ENCODE data around the gene TPPP2.

Gene TPPP2

DNA sequence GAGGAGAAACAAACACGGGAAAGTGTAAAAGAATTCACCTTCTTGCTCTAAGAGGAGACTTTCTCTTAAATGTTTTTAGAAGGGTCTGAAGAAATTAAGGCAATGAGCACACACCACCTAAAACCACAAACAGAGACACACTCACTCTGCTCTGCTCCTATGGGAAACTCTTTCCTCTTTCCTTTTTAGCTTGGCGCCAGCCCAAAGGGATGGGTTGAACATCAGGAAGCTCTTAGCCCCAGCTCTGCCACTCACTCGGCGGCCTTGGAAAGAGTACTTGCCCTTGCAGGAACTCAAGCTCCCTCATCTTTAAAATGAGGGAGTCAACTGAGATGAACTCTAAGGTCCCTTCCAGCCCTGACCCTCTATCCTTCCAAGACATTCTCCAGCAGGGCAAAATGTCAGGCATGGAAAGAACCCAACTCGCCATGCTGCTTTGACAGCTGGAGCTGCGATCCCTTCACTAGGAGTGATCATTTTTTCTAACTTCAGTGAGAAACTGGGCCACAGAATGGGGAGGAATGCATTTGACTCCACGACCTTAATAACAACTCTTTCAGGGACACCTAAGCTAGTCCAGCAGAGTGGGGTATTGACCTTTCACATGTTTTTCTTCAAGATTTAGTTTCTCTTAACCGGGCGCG lies 26.6 kb downstream of the TPPP2 start:
- DNase-seq (ENCODE audit: low read depth in 2 of 2, low spot score in 1 of 2): no peak

DNA sequence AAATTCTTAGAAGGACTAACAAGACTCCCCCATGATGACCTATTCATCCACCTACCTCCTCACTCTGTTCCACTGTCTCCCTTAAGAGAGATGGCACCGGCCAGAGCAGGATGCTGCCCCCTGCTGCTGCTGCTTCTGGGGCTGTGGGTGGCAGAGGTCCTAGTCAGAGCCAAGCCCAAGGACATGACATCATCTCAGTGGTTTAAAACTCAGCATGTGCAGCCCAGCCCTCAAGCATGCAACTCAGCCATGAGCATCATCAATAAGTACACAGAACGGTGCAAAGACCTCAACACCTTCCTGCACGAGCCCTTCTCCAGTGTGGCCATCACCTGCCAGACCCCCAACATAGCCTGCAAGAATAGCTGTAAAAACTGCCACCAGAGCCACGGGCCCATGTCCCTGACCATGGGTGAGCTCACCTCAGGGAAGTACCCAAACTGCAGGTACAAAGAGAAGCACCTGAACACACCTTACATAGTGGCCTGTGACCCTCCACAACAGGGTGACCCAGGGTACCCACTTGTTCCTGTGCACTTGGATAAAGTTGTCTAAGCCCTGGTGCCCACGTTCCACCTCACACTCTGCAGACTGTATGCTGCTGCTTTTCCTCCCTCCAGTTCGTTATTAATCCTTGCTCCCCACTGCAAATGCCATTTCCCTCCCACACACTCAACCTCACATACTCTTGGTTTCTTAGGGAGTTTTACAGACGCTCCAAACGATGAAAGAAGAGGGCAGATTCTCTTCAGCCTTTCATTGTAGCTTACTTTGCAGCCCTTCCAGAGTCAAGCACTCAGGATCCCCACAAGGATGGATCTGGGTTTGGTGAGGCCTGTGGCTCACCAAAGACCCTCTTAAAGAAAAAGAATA lies 28.0 kb downstream of the TPPP2 start, which contains the start of gene RNASE8:
RNASE8 (plus strand) TSS at position 20 of the 873 bp plus-strand sequence; CDS start at position 91, 71 bp downstream.
- no peak for DNase-seq (ENCODE audit: low read depth in 2 of 2, low spot score in 1 of 2)

DNA sequence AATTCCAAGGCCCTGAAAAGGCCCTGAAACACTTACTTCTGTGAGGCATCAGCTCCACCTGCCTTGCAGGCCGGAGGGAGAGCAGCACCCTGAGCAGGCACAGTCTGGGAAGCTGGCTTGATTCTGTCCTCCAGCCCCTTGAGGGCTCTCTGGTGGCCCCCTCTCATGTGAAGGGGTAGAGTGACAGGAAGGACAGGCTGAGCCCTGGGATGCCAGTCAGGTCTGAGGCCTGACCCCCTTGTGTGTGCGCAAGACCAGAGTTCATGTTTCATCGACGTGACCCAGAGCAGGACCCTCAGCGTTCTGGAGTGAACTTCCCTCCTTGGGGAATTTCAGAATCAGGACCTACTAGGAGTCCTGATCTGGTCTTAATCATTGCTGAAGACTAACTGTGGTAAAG lies 28.9 kb downstream of the TPPP2 start:
- DNase-seq (ENCODE audit: low read depth in 2 of 2, low spot score in 1 of 2): no peak

DNA sequence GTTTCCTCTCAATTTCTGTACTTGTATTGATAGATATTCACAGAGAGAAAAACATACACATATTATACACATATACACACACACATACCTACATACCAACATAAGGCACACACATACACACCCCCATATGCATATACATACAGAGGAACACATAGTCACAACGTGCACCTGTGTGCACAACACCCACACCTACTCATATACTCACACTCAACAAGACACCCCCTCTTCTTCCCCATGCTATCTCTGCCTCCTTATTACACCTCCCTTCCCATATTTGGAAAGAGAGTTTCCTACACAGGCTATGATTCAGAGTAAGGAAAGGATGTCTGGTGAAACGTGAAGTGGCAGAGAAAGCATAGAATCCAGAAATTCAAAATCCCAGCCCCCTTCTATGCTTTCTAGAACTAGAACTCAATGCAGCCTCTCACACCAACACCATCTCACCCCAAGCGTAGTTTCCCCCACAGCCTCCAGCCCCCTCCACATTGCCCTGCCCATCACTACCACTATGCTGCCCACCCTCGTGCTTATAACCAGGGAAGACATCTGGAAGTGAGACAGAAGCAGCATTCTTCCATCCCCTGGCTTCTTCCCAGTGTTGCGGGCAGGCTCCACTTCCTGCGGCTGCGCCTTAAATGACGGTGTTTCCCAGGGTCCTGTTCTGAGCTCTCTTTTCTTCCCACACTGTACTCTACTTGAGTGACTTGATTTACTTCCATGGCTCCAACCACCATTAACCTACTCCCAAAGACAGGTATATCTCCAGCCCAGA lies 30.0 kb downstream of the TPPP2 start:
- DNase-seq (ENCODE audit: low read depth in 2 of 2, low spot score in 1 of 2): no peak

DNA sequence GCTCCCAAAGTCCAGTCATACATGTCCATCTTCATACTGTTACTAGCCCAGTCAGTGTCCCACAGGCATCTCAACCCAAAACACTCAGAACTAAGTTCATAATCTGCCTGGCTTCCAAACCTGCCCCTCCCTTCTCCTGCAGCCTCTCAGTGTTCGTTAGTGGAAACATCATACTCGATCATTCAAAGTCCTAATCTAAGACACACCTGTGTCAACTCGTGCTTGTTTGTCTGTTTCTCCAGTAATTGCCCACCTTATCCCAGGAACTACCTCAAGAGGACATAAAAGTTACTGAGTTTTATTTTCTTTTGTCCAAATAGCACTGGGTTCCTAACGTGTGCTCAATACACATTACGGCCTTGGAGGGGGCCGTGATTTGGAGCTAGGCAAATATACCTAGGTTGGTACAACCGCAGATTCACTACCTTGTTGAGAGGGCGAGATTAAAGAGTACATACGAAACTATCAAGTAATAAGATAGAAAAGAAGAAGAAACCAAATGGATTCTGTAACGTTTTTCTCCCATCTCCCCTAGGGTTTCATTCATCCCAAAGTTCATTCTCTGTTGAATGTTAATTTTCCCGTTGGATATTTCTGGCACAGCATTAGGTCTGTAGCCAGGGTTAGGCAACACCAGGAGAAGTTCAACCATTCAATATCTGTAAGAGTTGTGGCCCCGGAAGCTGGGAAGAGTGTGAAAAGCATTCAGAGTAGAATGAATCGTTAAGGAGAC lies 30.8 kb downstream of the TPPP2 start:
- no peak for DNase-seq (ENCODE audit: low read depth in 2 of 2, low spot score in 1 of 2)

DNA sequence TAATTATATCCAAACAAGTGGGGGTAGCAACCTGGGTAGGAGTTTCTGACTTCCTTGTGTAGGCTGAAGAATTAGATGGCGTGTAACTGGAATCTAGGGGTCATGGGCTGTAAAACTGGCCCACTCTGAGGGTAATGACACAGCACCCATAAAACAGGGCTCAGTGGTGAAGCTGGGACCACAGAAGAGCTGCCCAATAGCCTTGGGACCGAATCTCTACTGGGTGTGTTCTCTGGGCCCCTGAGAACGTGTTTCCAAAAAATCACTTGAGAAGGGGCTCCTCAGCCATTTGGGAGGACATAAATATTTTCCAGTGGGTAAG lies 31.3 kb downstream of the TPPP2 start:
- DNase-seq (ENCODE audit: low read depth in 2 of 2, low spot score in 1 of 2): no peak

DNA sequence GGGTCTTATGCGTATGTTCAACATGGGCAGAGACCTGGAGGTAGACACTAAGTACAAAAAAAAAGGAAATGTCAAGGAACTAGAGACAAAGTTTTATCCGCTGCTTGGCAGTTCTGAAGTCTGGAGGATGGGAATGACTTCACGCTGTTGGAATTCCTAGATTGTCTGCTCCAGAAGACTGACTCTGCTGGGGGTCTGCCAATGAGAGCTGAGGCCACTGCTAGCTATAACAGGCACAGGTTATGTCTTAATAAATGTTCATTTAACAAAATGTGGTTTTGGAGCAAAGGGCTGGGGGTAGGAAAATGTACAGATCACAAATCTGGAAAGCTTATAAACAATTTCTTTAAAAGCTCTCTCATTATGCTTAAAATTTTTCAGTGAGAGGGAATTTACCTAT lies 33.5 kb downstream of the TPPP2 start:
- DNase-seq (ENCODE audit: low read depth in 2 of 2, low spot score in 1 of 2): no peak

DNA sequence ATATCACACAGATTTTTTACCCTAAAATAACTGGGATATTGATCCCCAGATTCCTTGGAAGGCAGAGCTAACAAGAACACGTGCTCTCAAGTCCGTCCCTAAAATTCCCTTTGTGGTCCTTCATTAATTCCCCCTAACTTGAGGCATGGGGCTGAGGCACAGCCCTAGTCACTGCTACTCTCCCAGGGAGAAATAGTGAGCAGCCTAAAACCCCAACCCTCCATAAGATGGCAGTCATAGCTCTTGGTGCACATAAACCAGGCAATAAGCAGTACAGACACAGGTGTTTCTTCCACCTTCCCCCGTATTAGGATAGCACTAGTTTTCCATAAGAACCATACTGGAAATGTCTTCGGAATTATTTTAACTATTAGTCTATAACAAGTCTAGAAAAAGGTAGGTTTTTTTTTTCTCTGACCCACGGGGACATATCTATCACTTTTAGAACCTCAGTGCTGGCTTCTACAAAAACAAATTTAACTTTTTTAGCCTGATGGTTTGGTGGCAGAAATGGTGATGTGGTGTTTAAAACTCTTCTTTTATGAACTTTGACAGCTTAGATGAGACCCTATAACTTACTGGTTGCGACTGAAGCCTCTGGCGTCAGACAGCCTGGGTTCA lies 37.0 kb downstream of the TPPP2 start:
- no peak for DNase-seq (ENCODE audit: low read depth in 2 of 2, low spot score in 1 of 2)

DNA sequence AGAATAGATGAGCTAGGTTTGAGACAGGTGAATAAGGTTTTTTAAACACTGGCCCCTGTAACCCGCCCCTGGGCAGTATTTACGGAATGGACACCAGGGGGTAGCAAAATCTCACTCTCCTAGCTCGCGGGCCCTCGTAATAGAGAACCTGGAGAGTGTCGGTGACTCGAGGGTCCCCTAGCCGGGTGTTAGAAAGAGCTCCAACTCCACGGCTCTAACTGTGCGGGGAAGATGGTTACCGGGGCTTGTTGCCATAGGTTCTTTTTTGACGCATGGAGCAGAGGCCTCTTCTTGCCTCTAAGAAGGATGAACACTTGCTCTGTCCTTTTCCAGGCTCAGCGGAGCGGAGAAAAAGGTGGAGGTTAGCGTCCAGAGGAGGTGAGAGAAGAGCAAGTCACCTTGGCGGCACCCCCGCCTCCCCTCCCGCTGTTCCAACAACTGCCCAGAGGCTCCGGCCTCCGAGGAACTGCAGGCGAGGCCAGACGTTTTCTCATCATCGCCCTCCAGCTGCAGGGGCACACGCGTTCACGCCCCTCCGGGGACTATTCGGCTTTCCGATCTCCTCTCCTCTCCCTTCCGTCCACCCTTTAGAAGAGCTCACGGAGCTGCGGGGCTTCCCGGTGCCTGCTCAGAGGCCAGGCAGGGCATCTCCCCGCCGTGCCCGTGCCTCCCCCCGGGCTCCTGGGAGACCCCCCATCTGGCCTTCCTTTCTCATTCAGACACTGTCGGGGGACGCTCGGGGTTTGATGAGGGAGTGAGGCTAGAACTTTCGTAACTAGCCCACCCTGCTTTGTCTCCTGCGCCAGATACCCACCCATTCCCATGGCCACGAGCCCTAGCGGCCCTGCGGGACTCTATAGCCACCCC lies 38.7 kb downstream of the TPPP2 start:
- no peak for DNase-seq (ENCODE audit: low read depth in 2 of 2, low spot score in 1 of 2)

DNA sequence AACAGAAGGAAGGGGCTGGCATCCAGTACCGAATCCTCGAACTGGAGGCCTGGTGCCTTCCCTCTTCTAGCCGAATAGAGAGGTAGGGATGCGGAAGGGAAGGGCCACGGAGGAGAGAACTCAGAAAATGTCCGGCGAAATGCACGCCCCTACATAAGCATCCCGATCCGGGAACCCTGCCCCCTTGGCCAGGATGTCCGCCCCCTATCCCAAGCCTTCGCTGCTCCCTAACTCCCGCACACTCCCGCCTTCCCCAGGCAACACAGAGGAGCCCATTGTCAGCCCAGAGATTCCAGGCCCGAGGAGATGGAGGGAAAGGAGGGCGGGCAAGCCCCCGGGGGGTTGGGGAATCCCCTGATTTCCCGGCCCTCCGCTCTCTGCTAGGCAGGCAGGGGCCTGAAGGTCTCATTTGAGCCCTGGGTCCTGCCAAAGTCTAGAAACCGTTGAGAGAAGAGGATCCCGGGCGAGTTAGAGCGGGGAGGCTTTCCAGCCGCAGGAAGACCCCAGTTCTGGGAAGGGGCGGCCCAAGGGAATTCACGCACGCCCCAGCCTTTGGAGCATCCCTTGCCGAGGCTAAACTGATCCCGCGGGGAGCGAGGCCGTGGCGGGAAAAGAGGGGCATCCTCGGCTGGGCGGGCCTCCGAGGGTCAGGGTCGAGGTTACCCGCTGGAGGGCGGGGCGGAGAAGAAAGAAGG lies 39.5 kb downstream of the TPPP2 start:
- no peak for DNase-seq (ENCODE audit: low read depth in 2 of 2, low spot score in 1 of 2)

DNA sequence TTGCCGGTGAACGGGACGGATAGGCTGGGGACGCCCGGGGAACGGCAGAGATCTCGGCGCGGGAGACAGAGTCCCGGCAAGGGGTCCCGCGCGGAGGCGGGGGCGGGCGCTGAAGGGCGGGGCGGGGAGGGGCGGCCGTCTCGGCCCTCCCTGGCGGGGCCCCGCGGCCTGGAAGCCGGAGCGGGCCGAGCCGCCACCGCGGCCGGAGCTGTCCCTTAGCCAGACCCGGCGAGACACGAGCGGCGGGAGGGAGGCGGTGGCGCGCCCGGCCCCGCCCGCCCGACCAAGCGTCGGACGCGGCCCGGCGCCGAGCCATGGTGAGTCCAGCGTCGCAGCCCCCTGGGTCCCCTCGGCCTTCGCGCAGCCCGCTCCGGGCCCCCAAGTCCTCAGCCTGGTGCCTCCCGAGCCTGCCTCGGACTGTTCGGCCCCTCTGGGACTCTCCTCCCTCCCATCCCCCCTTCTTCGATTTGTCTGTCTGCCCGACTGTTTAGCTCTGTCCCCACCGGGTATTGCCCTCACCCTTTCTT lies 40.1 kb downstream of the TPPP2 start, which contains the start of gene ARHGEF40:
ARHGEF40 (plus strand) TSS at position 222 of the 527 bp plus-strand sequence; CDS start at position 315, 93 bp downstream.
- DNase-seq (ENCODE audit: low read depth in 2 of 2, low spot score in 1 of 2): no peak

DNA sequence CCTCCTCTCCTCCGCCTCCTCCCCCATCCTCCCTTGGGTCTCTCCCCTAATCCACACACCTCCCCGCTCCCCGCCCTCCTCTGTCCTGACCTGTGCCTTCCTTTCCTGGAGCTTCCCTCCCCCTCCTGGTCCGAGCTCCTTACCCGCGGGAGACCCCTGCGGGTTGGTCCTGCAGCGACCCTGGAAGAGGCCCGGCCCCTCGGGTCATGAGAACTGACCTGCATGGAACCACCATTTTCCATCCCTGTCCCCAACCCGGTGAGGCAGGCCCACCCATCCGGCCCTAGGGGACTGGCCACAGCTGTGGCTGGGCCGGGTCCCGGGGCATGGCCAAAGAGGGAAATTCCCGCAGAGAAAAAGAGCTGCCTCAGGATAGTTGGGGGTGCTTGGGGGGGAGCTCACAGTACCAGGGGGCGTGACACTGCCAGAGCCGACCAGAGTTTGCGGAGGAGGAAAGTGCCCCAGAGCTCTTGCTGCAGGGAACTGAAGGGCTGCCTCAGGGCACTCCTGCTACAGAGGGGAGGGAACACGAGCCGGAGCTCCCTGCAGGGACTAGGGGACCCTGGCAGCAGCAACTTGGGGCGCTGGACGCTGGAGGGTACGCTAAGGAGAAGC lies 40.7 kb downstream of the TPPP2 start:
- DNase-seq (ENCODE audit: low read depth in 2 of 2, low spot score in 1 of 2): no peak

DNA sequence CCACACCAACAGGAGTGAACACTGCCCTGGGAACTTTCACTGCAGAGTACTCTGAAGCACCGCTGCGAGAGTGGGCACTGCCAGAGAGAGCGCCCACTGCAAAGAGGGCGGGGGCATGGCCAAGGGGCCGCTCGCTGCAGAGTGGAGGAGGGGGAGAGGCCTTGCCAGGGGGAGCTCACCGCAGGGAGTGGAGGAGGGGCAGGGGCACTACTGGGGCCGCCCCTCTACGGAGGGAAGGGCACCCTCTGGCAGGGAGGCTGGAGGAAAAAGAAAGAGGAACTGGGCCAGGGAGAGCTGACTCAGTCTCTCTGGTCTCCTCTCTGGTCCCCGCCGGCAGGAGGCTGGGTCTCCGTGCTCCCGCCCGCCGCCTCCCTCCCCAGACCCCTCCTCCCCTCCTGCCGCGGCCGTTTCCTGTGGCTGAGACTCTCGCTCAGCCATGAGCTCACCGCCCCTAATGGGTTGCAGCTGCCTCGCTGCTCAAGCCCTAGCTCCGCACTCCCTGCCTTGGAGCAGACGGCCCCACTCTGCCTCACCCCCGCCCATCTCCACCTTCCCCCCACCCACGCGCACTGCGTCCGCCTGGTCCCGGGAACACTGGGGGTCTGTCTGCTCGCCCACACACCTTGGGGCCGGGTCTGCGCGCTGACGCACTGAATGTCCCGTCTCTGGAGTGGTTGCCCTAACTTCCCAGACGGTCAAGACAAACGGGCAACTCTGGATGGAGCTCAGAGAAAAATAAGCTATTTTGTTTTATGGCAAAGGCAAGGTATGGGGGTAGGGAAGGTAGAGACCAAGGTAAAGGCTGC lies 41.4 kb downstream of the TPPP2 start:
- DNase-seq (ENCODE audit: low read depth in 2 of 2, low spot score in 1 of 2): no peak

DNA sequence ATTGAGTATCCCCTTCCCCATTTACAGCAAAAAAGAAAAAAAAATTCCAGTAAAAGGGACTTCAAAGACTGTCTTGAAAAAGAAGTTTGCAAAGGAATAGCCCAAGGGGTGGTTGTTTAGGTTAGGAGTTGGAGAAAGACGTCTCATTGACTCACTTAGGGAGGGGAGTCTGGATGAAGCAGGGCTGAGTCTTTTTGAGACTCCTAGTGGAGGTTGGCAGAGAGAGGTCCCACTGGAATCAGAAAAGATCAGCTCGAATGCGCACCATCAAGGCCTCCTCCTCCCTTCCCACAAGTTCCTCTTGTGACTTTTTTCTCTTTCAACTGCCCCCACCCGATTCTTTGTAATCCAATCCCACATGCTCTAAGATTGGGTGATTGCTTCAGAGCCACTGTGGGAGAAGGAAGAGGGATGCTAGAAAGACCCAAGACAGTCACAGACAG lies 42.0 kb downstream of the TPPP2 start:
- DNase-seq (ENCODE audit: low read depth in 2 of 2, low spot score in 1 of 2): no peak

DNA sequence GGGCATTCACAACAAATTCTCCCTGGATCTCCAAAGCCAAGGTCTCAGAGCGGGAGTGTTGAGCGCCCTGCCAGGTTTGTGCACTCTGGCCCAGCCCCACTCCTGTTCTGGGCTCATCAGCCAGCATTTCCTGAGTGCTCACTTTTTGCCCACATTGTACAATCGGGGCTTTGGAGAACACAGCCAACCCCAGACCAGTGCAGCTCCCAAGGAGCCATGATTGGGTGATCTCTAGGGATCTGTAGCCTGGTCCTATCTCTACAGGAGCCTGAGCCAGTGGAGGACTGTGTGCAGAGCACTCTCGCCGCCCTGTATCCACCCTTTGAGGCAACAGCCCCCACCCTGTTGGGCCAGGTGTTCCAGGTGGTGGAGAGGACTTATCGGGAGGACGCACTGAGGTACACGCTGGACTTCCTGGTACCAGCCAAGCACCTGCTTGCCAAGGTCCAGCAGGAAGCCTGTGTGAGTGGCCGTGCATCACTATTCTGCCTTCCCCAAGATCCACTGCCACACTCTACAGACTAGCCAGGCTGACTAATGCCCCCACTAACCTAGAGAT lies 42.8 kb downstream of the TPPP2 start:
- no peak for DNase-seq (ENCODE audit: low read depth in 2 of 2, low spot score in 1 of 2)

DNA sequence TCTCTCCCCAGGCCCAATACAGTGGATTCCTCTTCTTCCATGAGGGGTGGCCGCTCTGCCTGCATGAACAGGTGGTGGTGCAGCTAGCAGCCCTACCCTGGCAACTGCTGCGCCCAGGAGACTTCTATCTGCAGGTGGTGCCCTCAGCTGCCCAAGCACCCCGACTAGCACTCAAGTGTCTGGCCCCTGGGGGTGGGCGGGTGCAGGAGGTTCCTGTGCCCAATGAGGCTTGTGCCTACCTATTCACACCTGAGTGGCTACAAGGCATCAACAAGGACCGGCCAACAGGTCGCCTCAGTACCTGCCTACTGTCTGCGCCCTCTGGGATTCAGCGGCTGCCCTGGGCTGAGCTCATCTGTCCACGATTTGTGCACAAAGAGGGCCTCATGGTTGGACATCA lies 43.9 kb downstream of the TPPP2 start:
- DNase-seq (ENCODE audit: low read depth in 2 of 2, low spot score in 1 of 2): no peak
